Measurements from ENCODE around the gene ROR1.

Gene ROR1

DNA sequence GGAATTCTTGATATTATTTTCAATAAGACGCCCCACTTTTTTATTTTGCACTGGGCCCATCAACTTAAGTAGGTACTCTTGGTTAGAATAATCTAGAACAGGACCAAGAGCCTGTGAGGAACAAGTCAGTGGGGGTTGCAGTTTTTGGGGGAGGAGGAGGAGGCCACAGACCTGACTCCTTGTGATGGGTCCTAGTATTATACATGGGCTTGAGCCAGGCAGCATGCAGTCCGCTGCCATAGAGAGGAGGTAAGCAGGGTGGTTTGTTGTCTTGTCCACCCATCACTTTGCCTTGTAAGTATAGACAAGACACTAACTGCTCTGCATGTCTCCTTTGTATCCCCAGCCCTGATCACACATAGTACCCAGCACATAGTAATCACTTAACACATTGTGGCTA lies 24.5 kb downstream of the ROR1 start:
- TF ChIP-seq, protein P1, sequence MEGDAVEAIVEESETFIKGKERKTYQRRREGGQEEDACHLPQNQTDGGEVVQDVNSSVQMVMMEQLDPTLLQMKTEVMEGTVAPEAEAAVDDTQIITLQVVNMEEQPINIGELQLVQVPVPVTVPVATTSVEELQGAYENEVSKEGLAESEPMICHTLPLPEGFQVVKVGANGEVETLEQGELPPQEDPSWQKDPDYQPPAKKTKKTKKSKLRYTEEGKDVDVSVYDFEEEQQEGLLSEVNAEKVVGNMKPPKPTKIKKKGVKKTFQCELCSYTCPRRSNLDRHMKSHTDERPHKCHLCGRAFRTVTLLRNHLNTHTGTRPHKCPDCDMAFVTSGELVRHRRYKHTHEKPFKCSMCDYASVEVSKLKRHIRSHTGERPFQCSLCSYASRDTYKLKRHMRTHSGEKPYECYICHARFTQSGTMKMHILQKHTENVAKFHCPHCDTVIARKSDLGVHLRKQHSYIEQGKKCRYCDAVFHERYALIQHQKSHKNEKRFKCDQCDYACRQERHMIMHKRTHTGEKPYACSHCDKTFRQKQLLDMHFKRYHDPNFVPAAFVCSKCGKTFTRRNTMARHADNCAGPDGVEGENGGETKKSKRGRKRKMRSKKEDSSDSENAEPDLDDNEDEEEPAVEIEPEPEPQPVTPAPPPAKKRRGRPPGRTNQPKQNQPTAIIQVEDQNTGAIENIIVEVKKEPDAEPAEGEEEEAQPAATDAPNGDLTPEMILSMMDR (IDR thresholded peaks at IDR 0.05; ENCODE audit: insufficient read depth, low read length, poor library complexity, severe bottlenecking) = no peak
- Histone ChIP-seq H3K4me3 (replicated peaks; ENCODE audit: low read depth, low read length) (no peak overlapping the region), H3K27me3 (replicated peaks; ENCODE audit: control insufficient read depth, insufficient read depth, low read length) (no peaks in the 10 kb centered on the region; the same call in 1 of the 2 replicates), H3K36me3 (ENCODE audit: control insufficient read depth, insufficient read depth, low read length) (no peaks in the 10 kb centered on the region)
- no peak for DNase-seq (ENCODE audit: extremely low read depth, insufficient read length)

DNA sequence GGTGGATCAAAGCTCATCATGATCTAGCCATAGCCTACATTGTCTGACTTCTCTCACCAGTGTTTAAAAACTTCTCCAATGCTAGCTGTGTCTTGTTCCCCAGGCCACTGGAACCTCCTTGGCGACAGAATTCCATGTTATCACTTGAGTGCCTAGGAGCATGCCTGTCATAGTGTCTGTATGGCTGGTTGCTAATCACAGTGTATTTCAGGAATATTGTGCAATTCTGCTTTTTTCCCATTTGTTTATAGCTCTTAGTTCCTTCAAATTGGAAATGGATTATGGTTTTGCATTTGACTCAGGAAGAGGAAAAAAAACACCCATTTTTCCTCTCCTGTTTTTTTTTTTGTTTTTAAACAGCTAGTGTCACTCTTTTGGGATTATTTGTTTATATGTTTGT lies 25.5 kb downstream of the ROR1 start:
- Histone ChIP-seq H3K36me3 (ENCODE audit: control insufficient read depth, insufficient read depth, low read length) (no peaks in the 10 kb centered on the region), H3K27me3 (replicated peaks; ENCODE audit: control insufficient read depth, insufficient read depth, low read length) (no peaks in the 10 kb centered on the region; the same call in 1 of the 2 replicates), H3K4me3 (replicated peaks; ENCODE audit: low read depth, low read length) (no peak overlapping the region)
- DNase-seq (ENCODE audit: extremely low read depth, insufficient read length) = no peak
- TF ChIP-seq, protein P1 (IDR thresholded peaks at IDR 0.05; ENCODE audit: insufficient read depth, low read length, poor library complexity, severe bottlenecking) = no peak

DNA sequence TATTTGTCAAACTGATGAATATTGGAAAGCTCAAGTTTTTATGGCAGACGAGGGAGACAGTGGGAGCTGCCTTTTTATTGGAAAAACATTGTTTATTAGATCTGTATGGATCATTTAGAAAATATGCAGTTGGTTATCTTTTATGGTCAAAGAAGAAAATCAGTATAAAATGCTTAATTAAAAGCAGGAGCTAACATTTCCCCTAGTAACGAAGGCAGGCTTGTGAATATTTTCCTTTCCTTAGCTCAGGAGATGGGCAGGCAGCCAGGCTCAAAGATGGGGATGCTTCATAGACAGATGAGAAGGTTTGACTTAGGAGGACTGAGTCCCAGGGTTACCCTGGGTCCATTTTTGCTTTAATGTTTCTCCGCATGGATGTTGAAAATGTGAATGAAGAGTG lies 26.0 kb downstream of the ROR1 start:
- Histone ChIP-seq H3K4me3 (replicated peaks; ENCODE audit: low read depth, low read length) (no peak overlapping the region), H3K36me3 (ENCODE audit: control insufficient read depth, insufficient read depth, low read length) (no peaks in the 10 kb centered on the region), H3K27me3 (replicated peaks; ENCODE audit: control insufficient read depth, insufficient read depth, low read length) (no peaks in the 10 kb centered on the region; the same call in 1 of the 2 replicates)
- TF ChIP-seq, protein P1 (IDR thresholded peaks at IDR 0.05; ENCODE audit: insufficient read depth, low read length, poor library complexity, severe bottlenecking) = no peak
- DNase-seq (ENCODE audit: extremely low read depth, insufficient read length) = no peak

DNA sequence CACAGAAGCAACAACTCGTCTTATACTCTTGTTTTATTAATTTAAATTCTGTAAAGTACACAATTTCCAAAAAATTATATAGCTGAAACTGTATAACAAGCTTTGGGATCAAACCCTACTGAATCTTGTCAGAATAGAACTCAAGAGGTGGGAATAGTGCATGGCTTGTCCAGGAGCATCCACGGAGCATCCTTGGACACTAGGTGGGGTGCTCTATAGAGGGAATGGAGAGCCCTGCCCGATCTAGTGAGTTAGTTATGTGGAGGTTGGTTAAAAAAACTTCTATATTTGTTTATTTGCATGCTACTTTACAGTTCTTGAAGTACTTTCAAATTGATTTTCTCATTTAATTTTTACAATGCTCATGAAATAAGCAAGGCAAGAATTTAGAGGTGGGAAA lies 28.3 kb downstream of the ROR1 start:
- Histone ChIP-seq H3K27me3 (replicated peaks; ENCODE audit: control insufficient read depth, insufficient read depth, low read length) (no peaks in the 10 kb centered on the region; the same call in 1 of the 2 replicates), H3K4me3 (replicated peaks; ENCODE audit: low read depth, low read length) (no peak overlapping the region), H3K36me3 (ENCODE audit: control insufficient read depth, insufficient read depth, low read length) (no peaks in the 10 kb centered on the region)
- no peak for DNase-seq (ENCODE audit: extremely low read depth, insufficient read length)
- TF ChIP-seq, protein P1 (IDR thresholded peaks at IDR 0.05; ENCODE audit: insufficient read depth, low read length, poor library complexity, severe bottlenecking) = no peak

DNA sequence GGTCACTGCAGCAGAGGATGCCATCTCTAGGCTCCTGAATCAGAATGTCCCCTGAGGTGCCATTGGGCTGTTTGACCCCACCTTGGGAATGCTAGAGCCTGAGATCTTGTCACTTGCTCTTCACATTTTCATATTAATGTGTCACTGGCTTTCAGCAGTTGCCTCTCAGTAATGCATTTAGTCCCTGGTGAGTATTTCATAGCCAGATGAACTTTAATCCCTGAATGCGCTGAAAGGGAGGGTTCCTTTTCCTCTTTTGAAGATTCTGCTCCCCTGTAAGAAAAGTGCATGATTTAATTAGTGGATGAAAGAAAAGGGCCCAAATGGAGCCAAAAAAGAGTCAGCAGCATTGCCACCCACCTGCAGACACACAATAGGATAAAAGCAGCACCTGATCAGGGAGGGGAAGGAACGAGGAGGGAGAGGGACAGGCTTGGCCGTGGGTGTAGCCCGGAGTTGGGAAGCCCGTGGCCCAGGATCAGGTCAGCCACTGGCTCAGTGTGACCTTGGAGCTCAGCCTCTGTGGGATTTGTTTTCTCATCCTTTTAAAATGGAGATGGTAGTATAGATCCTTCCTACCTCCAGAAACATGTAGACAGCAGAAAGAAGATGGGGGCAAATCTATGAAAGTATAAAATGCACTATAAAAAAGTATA lies 31.1 kb downstream of the ROR1 start:
- DNase-seq (ENCODE audit: extremely low read depth, insufficient read length) = no peak
- TF ChIP-seq, protein P1 (IDR thresholded peaks at IDR 0.05; ENCODE audit: insufficient read depth, low read length, poor library complexity, severe bottlenecking) = no peak
- no peaks in the 10 kb centered on the region for H3K36me3 ChIP-seq (ENCODE audit: control insufficient read depth, insufficient read depth, low read length)
- no peak overlapping the region for H3K4me3 ChIP-seq (replicated peaks; ENCODE audit: low read depth, low read length)
- H3K27me3 ChIP-seq (replicated peaks; ENCODE audit: control insufficient read depth, insufficient read depth, low read length) = no peaks in the 10 kb centered on the region; the same call in 1 of the 2 replicates

DNA sequence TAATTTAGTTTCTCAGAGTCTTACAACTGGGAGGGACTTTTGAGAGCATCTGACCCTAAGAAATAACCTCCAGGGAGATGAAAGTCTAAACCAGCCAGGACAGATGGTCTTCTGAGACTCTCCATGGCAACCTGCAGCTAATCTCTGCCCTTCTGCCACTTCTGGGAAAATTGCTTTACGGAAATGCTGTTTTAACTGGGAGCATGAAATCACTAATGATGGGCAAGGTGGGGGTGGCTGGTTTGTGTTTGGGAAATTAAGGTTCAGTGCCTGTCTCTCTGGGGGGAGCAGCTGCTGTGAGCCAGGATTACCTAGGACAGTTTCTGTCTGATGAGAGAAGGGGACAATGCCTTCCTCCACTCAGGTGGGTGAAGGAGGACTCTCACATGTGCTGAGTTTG lies 33.2 kb downstream of the ROR1 start:
- DNase-seq (ENCODE audit: extremely low read depth, insufficient read length) = no peak

More for the DNA sequence above, 33.2 kb downstream of the ROR1 start:
- Histone ChIP-seq H3K27me3 (replicated peaks; ENCODE audit: control insufficient read depth, insufficient read depth, low read length) (no peaks in the 10 kb centered on the region), H3K4me3 (replicated peaks; ENCODE audit: low read depth, low read length) (no peak overlapping the region), H3K36me3 (ENCODE audit: control insufficient read depth, insufficient read depth, low read length) (no peaks in the 10 kb centered on the region)
- TF ChIP-seq, protein P1 (IDR thresholded peaks at IDR 0.05; ENCODE audit: insufficient read depth, low read length, poor library complexity, severe bottlenecking) = no peak

All from GM06990 (cell line).